ENCODE measurements around the gene GINS1.

- no peak for TF ChIP-seq EZH2 (IDR thresholded peaks at IDR 0.05; ENCODE audit: borderline replicate concordance, low read depth, low read length, severe bottlenecking)
- TF ChIP-seq GATA2 (IDR thresholded peaks at IDR 0.05; ENCODE audit: insufficient read depth, insufficient read length, low read depth, low read length) = no peak
- no peak for TF ChIP-seq CTCF (IDR thresholded peaks at IDR 0.05; ENCODE audit: extremely low read depth in 1 of 2, insufficient read depth in 1 of 2, low read depth in 1 of 2, low read length in 2 of 2)
These were observed 60.9 kb downstream of the GINS1 start for GRCh38 chr20:25468126-25469075.

Measured in endothelial cell of umbilical vein (primary cell).